NOMO-1 (cell line): ENCODE results near the gene LTBP1.
A peak's percentile ranks its signal among the peaks of the same experiment; 100 is the strongest.

ENCODE experiments used
- DNase-seq, 2 experiments: peaks; one replicate each; lab custom pipeline; 2025; ENCODE audit not compliant: unreplicated experiment in 2 of 2; lab: John Stamatoyannopoulos, UW

The LTBP1 gene

GRCh38 chr2:33177627-33178026 lies 230.9 kb downstream of the LTBP1 start:
- no peak for DNase-seq

- no peak for DNase-seq
Measured at GRCh38 chr2:33178209-33178608, 231.5 kb downstream of the LTBP1 start.

- no peak for DNase-seq
Measured at GRCh38 chr2:33180915-33181314, 234.2 kb downstream of the LTBP1 start.

- DNase-seq: no peak
Measured at GRCh38 chr2:33181466-33181865, 234.7 kb downstream of the LTBP1 start.

GRCh38 chr2:33184041-33184440 lies 237.3 kb downstream of the LTBP1 start:
- no peak for DNase-seq

- DNase-seq: no peak
Measured at GRCh38 chr2:33186937-33187336, 240.2 kb downstream of the LTBP1 start.

GRCh38 chr2:33188799-33189198 lies 242.0 kb downstream of the LTBP1 start:
- DNase-seq: no peak

- no peak for DNase-seq
Measured at GRCh38 chr2:33190393-33190937, 243.7 kb downstream of the LTBP1 start.

- no peak for DNase-seq
Measured at GRCh38 chr2:33195891-33196290, 249.1 kb downstream of the LTBP1 start.

- DNase-seq: no peak
Measured at GRCh38 chr2:33196700-33197099, 249.9 kb downstream of the LTBP1 start.

- no peak for DNase-seq
Measured at GRCh38 chr2:33197198-33197938, 250.6 kb downstream of the LTBP1 start.

GRCh38 chr2:33202641-33203522 lies 256.1 kb downstream of the LTBP1 start:
- no peak for DNase-seq

GRCh38 chr2:33204945-33205344 lies 258.2 kb downstream of the LTBP1 start:
- no peak for DNase-seq

GRCh38 chr2:33205693-33206434 lies 259.1 kb downstream of the LTBP1 start:
- DNase-seq: no peak

- no peak for DNase-seq
Measured at GRCh38 chr2:33207151-33207740, 260.5 kb downstream of the LTBP1 start.

GRCh38 chr2:33208400-33208799 lies 261.6 kb downstream of the LTBP1 start:
- no peak for DNase-seq

- no peak for DNase-seq
Measured at GRCh38 chr2:33209976-33210375, 263.2 kb downstream of the LTBP1 start.

GRCh38 chr2:33210626-33211025 lies 263.9 kb downstream of the LTBP1 start:
- peak in 1 of 2 experiments; percentile 5 for DNase-seq

GRCh38 chr2:33212151-33212550 lies 265.4 kb downstream of the LTBP1 start:
- DNase-seq: no peak

- no peak for DNase-seq
Measured at GRCh38 chr2:33213244-33213643, 266.5 kb downstream of the LTBP1 start.

- no peak for DNase-seq
Measured at GRCh38 chr2:33213648-33214047, 266.9 kb downstream of the LTBP1 start.
